ENCODE results near the gene CCDC146.
"Not testable (repeated sequence)": the region's sequence is repeated elsewhere in the genome, so short reads cannot be mapped to it uniquely, and the experiment has no call there.

The CCDC146 gene, protein sequence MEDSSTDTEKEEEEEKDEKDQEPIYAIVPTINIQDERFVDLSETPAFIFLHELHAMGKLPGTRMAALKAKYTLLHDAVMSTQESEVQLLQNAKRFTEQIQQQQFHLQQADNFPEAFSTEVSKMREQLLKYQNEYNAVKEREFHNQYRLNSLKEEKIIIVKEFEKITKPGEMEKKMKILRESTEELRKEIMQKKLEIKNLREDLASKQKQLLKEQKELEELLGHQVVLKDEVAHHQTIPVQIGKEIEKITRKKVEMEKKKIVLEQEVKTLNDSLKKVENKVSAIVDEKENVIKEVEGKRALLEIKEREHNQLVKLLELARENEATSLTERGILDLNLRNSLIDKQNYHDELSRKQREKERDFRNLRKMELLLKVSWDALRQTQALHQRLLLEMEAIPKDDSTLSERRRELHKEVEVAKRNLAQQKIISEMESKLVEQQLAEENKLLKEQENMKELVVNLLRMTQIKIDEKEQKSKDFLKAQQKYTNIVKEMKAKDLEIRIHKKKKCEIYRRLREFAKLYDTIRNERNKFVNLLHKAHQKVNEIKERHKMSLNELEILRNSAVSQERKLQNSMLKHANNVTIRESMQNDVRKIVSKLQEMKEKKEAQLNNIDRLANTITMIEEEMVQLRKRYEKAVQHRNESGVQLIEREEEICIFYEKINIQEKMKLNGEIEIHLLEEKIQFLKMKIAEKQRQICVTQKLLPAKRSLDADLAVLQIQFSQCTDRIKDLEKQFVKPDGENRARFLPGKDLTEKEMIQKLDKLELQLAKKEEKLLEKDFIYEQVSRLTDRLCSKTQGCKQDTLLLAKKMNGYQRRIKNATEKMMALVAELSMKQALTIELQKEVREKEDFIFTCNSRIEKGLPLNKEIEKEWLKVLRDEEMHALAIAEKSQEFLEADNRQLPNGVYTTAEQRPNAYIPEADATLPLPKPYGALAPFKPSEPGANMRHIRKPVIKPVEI

GRCh38 chr7:77121860-77122681 is at the start of gene CCDC146:
Gene CCDC146 (plus strand): TSS chr7:77122615. CDS start chr7:77167669, 45,054 bp downstream.
- DNase-seq (ENCODE audit: low read depth, low spot score), result peak; percentile 98

- DNase-seq (ENCODE audit: low read depth, low spot score), result not testable (repeated sequence)
Observed at GRCh38 chr7:77074786-77075396, 47.5 kb upstream of the CCDC146 start.

GRCh38 chr7:77077060-77077459 is 45.4 kb upstream of the CCDC146 start:
- DNase-seq (ENCODE audit: low read depth, low spot score), result not testable (repeated sequence)

DNA sequence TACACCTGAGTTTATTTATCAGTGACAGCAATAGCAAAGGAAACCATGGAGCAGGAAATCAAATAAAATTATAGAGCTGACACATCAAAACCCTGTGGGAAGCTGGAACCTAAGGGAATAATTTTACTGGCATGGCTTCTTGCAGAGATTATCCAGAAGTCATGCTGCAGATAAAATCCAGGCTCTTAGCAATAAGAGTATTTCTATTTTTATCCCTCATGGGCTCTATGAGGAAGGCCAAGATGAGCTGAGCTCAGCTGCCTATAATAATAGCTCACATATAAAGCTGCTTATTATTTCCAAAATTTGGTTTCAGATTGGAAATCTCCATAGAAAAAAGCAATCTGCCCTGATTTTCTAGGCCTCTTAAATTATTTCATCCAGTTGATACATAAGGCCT is 43.3 kb upstream of the CCDC146 start:
- DNase-seq (ENCODE audit: low read depth, low spot score), result not testable (repeated sequence)

DNA sequence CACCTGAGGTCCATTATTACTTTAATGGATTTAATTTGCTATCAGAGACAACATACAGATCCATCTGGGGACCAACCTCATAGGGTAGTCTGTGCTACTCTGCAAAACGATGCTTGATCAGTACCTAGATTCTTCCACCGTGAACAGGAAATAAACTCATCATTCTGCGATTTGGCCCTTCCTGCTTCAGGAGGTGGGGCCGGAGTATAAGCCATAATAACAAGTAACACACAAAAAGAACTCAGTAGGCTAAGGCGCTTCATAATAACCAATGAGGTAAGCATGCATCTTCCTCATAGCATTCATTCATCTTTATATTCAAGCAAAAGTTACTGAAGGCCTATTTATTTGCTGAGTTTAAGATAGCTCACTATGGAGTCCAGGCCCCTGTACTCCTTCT is 42.8 kb upstream of the CCDC146 start:
- DNase-seq (ENCODE audit: low read depth, low spot score), result not testable (repeated sequence)

- not testable (repeated sequence) for DNase-seq (ENCODE audit: low read depth, low spot score)
Observed at GRCh38 chr7:77080236-77080635, 42.2 kb upstream of the CCDC146 start.

- not testable (repeated sequence) for DNase-seq (ENCODE audit: low read depth, low spot score)
Observed at GRCh38 chr7:77082192-77082591, 40.2 kb upstream of the CCDC146 start.

GRCh38 chr7:77092301-77092700 is 30.1 kb upstream of the CCDC146 start:
- not testable (repeated sequence) for DNase-seq (ENCODE audit: low read depth, low spot score)

GRCh38 chr7:77100501-77100900 is 21.9 kb upstream of the CCDC146 start:
- DNase-seq (ENCODE audit: low read depth, low spot score), result not testable (repeated sequence)

GRCh38 chr7:77101187-77101586 is 21.2 kb upstream of the CCDC146 start:
- not testable (repeated sequence) for DNase-seq (ENCODE audit: low read depth, low spot score)

GRCh38 chr7:77102671-77103070 is 19.7 kb upstream of the CCDC146 start:
- DNase-seq (ENCODE audit: low read depth, low spot score), result not testable (repeated sequence)

DNA sequence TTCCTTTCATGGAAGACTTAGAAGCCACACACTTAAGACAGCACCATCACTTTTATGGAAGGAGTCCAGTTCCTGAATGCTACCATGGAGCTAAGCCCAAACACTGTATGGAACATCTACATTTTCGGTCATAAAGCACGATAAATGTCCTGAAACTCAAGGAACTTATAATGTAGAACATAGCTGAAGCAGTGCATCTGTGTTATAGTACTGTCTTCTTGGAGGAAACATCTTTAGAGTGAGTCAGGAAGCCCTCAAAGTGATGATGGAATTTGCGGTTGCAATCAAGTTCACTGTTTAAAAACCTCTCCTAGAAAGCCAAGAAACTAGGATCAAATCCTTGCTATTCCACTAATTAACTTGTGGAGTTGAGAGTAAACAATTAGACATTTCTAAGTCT is 16.5 kb upstream of the CCDC146 start:
- DNase-seq (ENCODE audit: low read depth, low spot score), result not testable (repeated sequence)

- DNase-seq (ENCODE audit: low read depth, low spot score), result not testable (repeated sequence)
Observed at GRCh38 chr7:77107659-77108058, 14.8 kb upstream of the CCDC146 start.

- DNase-seq (ENCODE audit: low read depth, low spot score), result not testable (repeated sequence)
Observed at GRCh38 chr7:77108362-77108761, 14.1 kb upstream of the CCDC146 start.

GRCh38 chr7:77112719-77113306 is 9.6 kb upstream of the CCDC146 start:
- DNase-seq (ENCODE audit: low read depth, low spot score), result not testable (repeated sequence)

DNA sequence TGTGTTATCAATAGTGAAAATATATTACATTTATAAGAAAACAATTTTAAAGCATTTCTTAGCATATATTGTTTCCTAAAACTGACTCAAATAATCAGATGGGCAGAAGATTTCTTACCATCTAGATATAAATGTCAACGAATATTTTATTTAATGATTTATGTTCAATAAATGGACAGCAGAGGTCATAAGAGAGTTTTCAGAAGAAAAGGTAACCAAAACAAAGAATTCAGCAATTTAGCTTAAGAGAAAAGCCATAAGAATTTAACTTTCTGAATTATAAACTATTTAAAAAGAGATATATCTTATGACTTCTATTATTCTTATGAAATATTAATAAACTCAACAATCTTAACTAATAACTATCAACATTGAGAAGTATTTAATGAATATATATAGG is 3.1 kb downstream of the CCDC146 start:
- not testable (repeated sequence) for DNase-seq (ENCODE audit: low read depth, low spot score)

GRCh38 chr7:77127009-77127408 is 4.6 kb downstream of the CCDC146 start:
- DNase-seq (ENCODE audit: low read depth, low spot score), result not testable (repeated sequence)

DNA sequence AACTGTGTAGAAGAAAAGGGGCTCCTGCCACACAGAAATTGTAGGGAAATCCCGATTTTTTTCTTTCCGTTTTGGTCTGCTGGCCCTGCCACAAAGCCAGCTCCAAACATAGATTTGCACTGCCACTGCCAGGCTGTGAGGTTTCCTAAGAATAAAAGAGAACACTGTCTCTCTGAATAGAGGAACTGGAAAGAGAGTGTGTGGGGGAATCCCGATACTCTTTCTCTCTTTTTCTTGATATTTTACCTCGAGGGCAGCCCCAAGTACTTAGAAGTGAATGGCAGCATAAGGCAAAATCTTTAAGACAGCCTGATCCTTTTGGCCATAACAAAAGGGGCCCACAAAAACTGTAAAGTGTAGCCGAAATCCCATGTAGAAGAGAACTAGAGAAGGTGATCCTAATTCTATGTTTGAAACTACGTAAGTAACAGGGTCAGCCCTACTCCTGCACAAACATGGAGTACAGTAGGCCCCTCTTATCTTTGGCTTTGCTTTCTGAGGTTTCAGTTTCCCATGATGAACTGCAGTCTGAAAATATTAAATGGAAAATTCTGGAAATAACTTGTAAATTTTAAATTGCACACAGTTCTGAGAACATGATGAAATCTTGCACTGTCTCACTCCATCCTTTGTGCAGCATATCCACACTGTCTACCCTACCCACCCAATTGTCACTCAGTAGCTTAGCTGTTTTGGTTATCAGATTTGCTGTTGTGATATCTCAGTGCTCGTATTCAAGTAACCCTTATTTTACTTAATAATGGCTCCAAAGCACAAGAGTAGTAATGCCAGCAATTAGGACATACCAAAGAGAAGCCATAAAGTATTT is 6.4 kb downstream of the CCDC146 start:
- DNase-seq (ENCODE audit: low read depth, low spot score), result not testable (repeated sequence)

DNA sequence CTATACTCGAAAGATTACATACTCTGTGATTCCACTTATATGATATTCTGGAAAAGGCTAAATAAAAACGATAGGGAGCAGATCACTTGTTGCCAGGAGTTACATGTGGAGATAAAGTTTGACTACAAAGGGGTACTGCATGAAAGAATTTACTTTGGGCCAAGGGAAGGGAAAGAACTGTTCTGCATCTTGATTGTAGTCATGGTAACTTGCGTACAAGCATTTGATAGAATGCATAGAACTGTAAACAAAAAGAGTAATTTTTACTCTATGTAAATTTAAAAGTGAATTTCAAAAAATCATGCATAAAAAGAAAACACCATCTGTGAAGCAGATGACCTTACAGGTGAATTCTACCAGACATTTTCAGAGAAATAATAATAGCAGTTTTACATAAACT is 9.4 kb downstream of the CCDC146 start:
- not testable (repeated sequence) for DNase-seq (ENCODE audit: low read depth, low spot score)
